ENCODE measurements around the gene MRPL24.
"Not testable (repeated sequence)": the region's sequence is repeated elsewhere in the genome, so short reads cannot be mapped to it uniquely, and the experiment has no call there.

The MRPL24 gene

DNA sequence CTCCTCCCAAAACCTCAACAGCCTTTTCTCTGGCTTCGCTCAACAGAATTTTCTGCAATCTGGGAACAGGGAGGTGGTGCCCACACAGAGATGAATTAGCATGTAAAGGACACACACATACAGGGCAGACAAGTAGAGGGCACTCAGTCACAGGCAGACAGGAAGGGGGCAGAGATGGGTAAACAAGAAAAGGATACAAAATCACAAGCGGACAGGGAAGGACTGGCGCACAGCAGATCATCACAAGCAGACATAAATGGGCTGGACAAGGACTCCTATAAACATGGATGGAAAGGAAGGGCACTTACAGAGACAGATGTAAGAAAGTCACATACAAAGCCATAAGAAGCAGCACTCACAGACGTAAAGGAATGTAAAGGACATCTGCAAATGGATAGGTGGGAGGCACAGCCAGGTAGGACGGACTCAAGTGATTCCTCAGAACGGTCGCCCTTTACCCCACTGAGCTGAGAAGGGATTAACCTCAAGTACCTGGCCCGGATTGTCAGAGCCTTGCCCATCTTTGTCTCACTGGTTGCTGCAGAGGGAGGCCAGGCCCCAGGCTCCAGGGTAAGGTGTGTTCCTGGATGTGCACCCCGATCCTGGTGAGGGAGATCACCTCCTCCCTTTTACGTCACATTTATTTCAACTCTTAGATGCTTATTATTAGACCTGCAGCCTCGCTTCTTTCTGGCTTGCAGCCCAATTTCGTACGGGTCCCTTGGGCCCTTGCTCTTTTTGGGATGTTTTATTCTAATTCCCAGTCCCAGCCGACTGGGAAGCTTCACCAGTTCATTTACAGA lies 25.6 kb upstream of the MRPL24 start:
- H3F3A ChIP-seq (ENCODE audit: control insufficient read depth, insufficient read depth): peaks cover 4% of the 10 kb centered on the region; the same call in 1 of the 2 replicates
- H3K27ac ChIP-seq (ENCODE audit: low read depth, low read length): peak overlapping the region; percentile 30
- peak overlapping the region; percentile 86 for H3K4me2 ChIP-seq (ENCODE audit: low read length)
- H3K9me2 ChIP-seq (replicated peaks; ENCODE audit: control insufficient read depth, low read length): no peaks in the 10 kb centered on the region
- peak overlapping the region; percentile 76 for H3K4me3 ChIP-seq (ENCODE audit: low read length)
- H3K4me1 ChIP-seq (ENCODE audit: control insufficient read depth, low read length): peaks cover 34% of the 10 kb centered on the region
- H3K9me3 ChIP-seq (ENCODE audit: control insufficient read depth, insufficient read depth, low read length): no peaks in the 10 kb centered on the region
- peaks cover 53% of the 10 kb centered on the region for H3K79me2 ChIP-seq (ENCODE audit: control insufficient read depth, low read length)
- H3K36me3 ChIP-seq (ENCODE audit: control insufficient read depth, low read length): peaks cover 32% of the 10 kb centered on the region
- TF ChIP-seq, protein P1, sequence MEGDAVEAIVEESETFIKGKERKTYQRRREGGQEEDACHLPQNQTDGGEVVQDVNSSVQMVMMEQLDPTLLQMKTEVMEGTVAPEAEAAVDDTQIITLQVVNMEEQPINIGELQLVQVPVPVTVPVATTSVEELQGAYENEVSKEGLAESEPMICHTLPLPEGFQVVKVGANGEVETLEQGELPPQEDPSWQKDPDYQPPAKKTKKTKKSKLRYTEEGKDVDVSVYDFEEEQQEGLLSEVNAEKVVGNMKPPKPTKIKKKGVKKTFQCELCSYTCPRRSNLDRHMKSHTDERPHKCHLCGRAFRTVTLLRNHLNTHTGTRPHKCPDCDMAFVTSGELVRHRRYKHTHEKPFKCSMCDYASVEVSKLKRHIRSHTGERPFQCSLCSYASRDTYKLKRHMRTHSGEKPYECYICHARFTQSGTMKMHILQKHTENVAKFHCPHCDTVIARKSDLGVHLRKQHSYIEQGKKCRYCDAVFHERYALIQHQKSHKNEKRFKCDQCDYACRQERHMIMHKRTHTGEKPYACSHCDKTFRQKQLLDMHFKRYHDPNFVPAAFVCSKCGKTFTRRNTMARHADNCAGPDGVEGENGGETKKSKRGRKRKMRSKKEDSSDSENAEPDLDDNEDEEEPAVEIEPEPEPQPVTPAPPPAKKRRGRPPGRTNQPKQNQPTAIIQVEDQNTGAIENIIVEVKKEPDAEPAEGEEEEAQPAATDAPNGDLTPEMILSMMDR (IDR thresholded peaks at IDR 0.05; ENCODE audit: low read depth, low read length, poor library complexity, severe bottlenecking): no peak
- no peak for TF ChIP-seq EZH2phosphoT487 (IDR thresholded peaks at IDR 0.05; ENCODE audit: borderline replicate concordance, low read length)
- no peaks in the 10 kb centered on the region for H3K27me3 ChIP-seq (ENCODE audit: control insufficient read depth, low read length)
- H4K20me1 ChIP-seq (ENCODE audit: control insufficient read depth, insufficient read depth, low read depth, low read length): peaks cover 9% of the 10 kb centered on the region; the same call in 1 of the 2 replicates

DNA sequence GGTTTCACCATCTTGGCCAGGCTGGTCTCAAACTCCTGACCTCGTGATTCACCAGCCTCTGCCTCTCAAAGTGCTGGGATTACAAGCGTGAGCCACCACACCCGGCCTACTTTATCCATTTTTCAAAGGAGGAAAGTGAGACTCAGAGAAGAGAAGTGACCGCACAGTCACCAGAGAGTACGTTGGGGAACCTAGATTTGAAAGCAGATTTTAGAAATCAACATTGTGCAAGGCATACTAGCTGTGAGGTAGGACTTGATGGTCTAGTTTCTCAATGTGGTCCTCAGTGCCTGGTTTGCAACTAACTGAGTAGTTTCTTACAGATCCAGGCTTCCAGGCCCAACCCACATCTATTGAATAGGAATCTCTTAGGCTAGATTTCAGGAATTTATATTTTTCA lies 24.8 kb upstream of the MRPL24 start:
- peaks cover 45% of the 10 kb centered on the region for H3K79me2 ChIP-seq (ENCODE audit: control insufficient read depth, low read length)
- no peak overlapping the region for H3K27ac ChIP-seq (ENCODE audit: low read depth, low read length)
- H3F3A ChIP-seq (ENCODE audit: control insufficient read depth, insufficient read depth): peaks cover 1% of the 10 kb centered on the region; the same call in 1 of the 2 replicates
- H3K4me1 ChIP-seq (ENCODE audit: control insufficient read depth, low read length): peaks cover 28% of the 10 kb centered on the region
- H4K20me1 ChIP-seq (ENCODE audit: control insufficient read depth, insufficient read depth, low read depth, low read length): peaks cover 6% of the 10 kb centered on the region; the same call in 1 of the 2 replicates
- H3K27me3 ChIP-seq (ENCODE audit: control insufficient read depth, low read length): no peaks in the 10 kb centered on the region
- TF ChIP-seq, protein P1 (IDR thresholded peaks at IDR 0.05; ENCODE audit: low read depth, low read length, poor library complexity, severe bottlenecking): no peak
- TF ChIP-seq EZH2phosphoT487 (IDR thresholded peaks at IDR 0.05; ENCODE audit: borderline replicate concordance, low read length): no peak
- no peaks in the 10 kb centered on the region for H3K9me2 ChIP-seq (replicated peaks; ENCODE audit: control insufficient read depth, low read length)
- peaks cover 23% of the 10 kb centered on the region for H3K36me3 ChIP-seq (ENCODE audit: control insufficient read depth, low read length)
- no peaks in the 10 kb centered on the region for H3K9me3 ChIP-seq (ENCODE audit: control insufficient read depth, insufficient read depth, low read length)
- H3K4me2 ChIP-seq (ENCODE audit: low read length): peak overlapping the region; percentile 86
- peak overlapping the region; percentile 76 for H3K4me3 ChIP-seq (ENCODE audit: low read length)

DNA sequence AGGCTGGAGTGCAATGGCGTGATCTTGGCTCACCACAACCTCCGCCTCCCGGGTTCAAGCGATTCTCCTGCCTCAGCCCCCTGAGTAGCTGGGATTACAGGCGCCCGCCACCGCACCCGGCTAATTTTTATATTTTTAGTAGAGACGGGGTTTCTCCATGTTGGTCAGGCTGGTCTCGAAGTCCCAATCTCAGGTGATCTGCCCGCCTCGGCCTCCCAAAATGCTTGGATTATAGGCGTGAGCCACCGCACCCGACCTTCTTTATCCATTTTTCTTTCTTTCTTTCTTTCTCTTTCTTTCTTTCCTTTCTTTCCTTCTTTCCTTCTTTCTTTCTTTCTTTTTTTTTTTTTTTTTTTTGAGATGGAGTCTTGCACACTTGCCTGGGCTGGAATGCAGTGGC lies 24.2 kb upstream of the MRPL24 start:
- not testable (repeated sequence) for H3K27ac ChIP-seq (ENCODE audit: low read depth, low read length)

DNA sequence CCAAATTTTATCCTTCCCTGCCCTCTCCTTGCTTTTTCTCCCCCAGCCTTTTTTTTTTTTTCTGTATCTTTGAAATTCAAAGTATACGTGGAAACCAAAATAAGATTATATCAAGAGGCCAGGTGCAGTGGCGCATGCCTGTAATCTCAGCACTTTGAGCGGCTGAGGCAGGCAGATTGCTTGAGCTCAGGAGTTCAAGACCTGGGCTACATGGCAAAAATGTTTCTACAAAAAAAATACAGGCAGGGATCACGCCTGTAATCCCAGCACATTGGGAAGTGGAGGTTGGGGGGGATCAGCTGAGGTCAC lies 19.9 kb upstream of the MRPL24 start:
- H3K4me3 ChIP-seq (ENCODE audit: low read length): no peak overlapping the region
- H3K27me3 ChIP-seq (ENCODE audit: control insufficient read depth, low read length): no peaks in the 10 kb centered on the region
- TF ChIP-seq, protein P1 (IDR thresholded peaks at IDR 0.05; ENCODE audit: low read depth, low read length, poor library complexity, severe bottlenecking): no peak
- no peak for TF ChIP-seq EZH2phosphoT487 (IDR thresholded peaks at IDR 0.05; ENCODE audit: borderline replicate concordance, low read length)
- H4K20me1 ChIP-seq (ENCODE audit: control insufficient read depth, insufficient read depth, low read depth, low read length): no peaks in the 10 kb centered on the region
- H3K4me1 ChIP-seq (ENCODE audit: control insufficient read depth, low read length): peaks cover 2% of the 10 kb centered on the region
- peaks cover 1% of the 10 kb centered on the region for H3K79me2 ChIP-seq (ENCODE audit: control insufficient read depth, low read length)
- no peaks in the 10 kb centered on the region for H3K36me3 ChIP-seq (ENCODE audit: control insufficient read depth, low read length)
- peaks cover 6% of the 10 kb centered on the region for H3F3A ChIP-seq (ENCODE audit: control insufficient read depth, insufficient read depth)
- no peaks in the 10 kb centered on the region for H3K9me3 ChIP-seq (ENCODE audit: control insufficient read depth, insufficient read depth, low read length)
- no peak overlapping the region for H3K4me2 ChIP-seq (ENCODE audit: low read length)
- H3K27ac ChIP-seq (ENCODE audit: low read depth, low read length): no peak overlapping the region
- H3K9me2 ChIP-seq (replicated peaks; ENCODE audit: control insufficient read depth, low read length): no peaks in the 10 kb centered on the region

More for the DNA sequence above, 24.2 kb upstream of the MRPL24 start:
- Histone ChIP-seq H3K36me3 (ENCODE audit: control insufficient read depth, low read length) (peaks cover 18% of the 10 kb centered on the region), H3K79me2 (ENCODE audit: control insufficient read depth, low read length) (peaks cover 39% of the 10 kb centered on the region), H3K4me1 (ENCODE audit: control insufficient read depth, low read length) (peaks cover 24% of the 10 kb centered on the region)
- not testable (repeated sequence) for H3K4me3 ChIP-seq (ENCODE audit: low read length); H3K9me2 ChIP-seq (replicated peaks; ENCODE audit: control insufficient read depth, low read length); H3K9me3 ChIP-seq (ENCODE audit: control insufficient read depth, insufficient read depth, low read length); H3F3A ChIP-seq (ENCODE audit: control insufficient read depth, insufficient read depth); H3K27me3 ChIP-seq (ENCODE audit: control insufficient read depth, low read length); H3K4me2 ChIP-seq (ENCODE audit: low read length); H4K20me1 ChIP-seq (ENCODE audit: control insufficient read depth, insufficient read depth, low read depth, low read length)
